HG02970 (cell line): ENCODE measurements around the gene MORN5.

Source experiments
- ATAC-seq: cut with Tn5 transposase; IDR thresholded peaks from one replicate; pipeline ENCODE4 v1.9.1; 2021; ENCODE audit warnings: mild to moderate bottlenecking, moderate library complexity, moderate number of reproducible peaks; ENCODE audit not compliant: unreplicated experiment, low FRiP score

MORN5 gene

DNA sequence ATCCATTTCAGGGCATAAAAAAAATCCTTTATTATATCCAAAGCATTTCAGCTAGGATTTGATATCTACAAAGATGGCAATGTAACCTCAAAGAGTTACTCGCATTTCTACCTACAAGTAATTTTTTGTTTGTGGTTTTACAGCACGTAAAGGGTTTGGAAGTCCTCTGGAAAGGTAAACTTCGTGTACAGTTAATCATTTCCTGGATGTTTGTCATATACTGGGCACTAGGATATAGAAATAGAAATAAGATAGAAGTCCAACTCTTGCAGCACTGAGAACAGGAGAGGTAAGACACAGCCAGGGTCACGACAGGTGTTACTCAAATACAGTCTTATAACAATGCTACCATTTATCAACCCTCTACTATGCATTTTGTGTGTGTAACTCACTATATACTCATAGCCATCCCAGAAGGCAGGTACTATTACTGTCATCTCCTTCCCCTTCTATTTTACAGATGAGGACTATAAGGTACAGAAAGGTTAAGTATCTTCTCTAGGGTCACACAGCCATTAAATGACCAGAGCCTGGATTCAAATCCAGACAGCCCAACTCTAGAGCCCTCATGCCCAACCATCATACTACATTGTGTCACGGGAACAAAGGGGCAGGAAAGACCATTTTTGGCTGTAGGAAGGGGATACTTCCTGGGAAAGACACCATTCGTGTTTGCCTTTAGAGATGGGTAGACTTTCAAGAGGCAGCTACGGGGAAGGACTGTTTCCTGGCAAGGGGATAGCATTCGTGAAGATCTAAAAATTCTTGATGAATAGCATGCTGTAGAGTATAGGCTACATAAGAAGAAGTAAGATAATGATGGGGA, 19.1 kb upstream of the MORN5 start:
- no peak for ATAC-seq

DNA sequence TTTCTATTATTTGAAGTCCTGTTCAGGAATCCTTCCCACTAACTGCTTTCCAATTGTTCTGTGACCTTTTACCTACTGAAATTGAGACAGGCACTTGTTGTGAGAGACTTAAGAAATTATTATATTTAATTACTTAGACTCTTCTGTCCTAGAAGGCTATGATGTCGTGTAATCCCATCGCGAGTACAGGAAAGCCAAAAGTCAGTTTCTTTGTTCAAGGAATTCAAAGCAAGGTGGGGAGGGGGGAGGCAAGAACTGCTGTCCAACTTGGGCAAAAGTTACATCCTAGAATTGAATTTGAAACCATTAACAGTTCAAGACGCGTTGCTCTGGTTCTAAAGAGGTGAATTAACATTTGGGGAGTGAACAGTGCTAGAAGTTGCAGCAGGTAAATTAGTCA, 18.0 kb upstream of the MORN5 start:
- ATAC-seq: no peak

DNA sequence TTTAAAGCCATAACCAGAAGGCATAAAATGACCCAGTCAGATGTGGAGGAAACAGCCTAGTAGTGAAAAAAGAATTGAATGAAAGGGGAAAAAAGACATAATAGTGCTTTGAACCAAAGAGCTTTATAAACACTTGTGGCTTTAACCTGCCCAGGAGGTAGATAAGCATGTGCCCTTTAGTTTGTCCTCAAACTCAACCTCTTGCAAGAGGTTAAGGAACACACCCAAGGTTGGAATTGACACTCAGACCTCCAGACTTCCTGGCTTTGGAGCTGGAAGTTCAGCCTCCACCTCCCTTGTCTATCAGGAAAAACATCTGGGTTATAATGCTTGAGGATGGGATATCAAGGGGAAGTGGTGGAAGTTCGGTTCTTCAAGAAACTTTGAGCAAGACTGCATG, 16.4 kb upstream of the MORN5 start:
- ATAC-seq: no peak

DNA sequence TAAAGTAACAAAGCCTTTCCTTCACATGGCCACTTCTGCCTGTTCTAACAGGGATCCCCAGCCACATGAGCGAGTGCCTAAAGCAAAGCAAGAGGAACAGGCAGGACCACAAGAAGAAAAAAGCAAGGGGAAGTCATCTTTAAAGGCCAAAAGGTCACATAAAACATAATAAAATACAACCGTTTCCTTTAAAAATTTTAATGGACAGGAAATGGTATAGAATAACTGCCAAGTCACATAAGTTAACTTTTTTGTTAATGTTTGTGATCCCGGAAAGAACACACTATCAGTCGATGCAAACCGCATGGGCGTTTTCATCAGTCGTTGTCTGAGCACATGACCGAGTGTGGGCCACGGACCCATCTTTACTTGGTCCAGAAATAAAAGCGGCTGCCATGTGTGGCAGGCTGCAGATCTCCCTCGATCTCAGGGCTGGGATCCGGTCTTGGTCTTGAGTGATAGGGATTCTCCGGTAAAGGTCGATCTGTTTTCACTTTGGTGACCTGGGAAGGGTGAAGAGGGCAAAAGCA, 15.8 kb upstream of the MORN5 start:
- no peak for ATAC-seq

DNA sequence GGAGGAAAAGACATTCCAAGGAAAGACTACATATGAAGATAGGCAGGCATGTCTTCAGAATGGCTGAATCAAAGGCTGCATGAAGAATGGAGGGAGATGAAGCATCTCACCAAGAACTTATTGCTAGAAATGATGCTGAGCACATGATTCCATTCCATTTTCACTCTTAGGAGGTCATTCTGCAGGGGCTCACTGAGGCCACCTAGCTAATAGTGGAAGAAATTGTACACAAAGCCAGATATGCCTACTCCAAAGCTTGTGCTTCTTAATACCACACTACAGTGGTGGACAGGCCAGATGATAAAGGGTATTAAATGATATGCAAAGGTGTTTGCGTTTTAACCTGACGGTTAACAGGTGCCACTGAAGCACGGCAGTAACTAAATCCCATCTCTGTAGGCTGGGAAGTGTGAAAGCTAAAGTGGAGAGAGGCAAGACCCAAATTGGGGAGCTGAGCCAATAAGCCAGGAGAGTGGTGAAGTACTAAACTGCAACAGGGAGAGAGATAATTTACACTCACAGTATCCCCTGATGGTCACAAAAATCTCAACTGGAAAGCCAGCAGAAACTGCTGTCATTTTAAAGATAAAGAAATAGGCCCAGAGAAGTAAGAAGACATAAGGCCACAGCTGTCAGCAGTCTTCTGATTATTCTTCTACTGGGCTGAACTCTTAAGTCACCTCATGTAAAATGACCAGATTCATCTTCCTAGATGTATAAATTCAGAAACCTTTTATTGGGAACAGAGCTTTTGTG, 14.7 kb upstream of the MORN5 start:
- no peak for ATAC-seq

DNA sequence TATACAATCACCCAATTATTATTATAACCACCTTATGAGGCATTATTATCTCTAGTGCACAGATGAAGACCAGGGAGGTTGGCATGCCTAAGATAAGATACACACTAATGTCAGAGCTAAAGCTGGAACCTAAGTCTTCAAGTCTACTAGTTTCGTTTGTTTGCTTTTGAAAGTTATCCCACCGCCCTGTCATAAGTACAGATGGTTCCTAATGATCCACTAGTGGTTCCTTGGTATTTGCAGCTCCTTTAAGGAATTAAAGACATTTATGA, 14.2 kb upstream of the MORN5 start:
- ATAC-seq: no peak

DNA sequence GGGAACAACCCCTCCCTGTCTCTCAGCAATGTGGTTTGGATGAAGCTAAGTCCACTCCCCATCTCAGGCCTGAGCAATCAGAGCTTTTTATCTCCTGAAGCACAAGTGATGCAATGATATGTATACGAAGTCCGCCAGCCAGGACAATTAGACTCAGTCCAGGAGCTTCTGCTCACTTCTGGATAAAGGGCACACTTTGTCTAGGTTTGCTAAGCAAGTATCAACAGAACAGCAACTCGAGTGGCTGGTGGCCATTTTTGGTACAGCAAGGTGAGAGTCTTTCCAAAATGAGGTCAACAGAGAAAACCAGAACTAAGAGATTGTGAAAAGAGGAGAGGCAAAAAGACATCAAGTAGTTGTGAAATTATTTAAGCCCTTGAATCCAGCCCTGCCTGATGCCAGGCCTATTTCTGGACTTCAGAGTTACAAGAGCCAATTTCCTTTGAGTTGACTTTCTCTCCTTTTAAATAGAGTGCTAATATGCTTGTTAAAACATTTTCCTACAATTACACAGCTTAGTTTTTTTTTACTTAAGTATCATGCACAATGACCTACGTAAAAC, 8.4 kb upstream of the MORN5 start:
- ATAC-seq: no peak

DNA sequence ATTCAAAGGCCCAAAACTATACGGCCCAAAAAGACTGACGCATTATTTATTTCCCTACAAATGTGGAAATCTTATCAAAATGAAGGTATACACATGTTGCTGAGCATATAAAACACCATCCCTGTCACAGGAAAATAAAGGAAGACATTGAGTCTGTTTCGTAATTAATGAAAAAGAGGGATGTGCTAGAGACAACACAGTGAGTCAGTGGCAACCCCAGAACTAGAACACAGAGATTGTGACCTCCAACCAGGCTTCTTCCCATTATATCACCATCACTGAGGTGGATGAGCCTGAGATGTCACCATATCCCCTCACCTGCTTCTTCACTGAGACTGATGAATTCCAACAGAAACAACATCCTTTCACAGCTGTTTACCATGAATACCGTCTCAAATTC, 3.9 kb upstream of the MORN5 start:
- no peak for ATAC-seq

DNA sequence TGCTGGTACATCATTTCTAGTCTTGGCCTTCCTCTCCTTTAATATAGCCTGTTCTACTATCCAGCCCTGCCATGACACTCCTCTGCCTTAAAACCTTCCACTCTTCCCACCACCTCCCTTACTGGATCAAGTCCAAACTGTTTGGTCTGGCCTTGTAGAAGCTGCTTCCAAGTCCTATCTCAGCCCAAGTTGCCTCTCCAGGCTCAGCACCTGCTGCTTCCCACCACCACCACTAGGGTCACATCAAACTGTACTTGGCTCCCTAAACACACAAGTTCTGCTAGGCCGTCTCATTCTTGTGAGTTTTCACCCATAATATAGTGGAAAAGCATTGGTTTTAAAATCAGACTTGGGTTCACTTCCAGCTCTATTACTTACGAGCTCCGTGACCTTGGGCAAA, 1.5 kb upstream of the MORN5 start:
- ATAC-seq: no peak

DNA sequence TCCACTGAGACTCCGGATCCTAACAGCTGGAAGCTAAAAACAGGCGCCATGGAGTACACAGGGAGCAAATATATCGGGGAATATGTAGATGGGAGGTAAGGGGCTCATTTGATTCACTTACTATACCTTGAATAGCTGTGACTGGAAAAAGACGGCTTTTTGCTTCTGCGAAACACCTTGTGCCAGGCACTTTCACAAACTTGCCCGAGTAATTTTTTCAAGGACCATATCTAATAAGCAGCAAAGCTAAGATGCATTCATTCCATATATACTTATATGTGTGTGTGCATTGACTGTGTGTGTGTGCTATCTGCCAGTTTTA, 178 bp downstream of the MORN5 start:
- ATAC-seq: no peak

DNA sequence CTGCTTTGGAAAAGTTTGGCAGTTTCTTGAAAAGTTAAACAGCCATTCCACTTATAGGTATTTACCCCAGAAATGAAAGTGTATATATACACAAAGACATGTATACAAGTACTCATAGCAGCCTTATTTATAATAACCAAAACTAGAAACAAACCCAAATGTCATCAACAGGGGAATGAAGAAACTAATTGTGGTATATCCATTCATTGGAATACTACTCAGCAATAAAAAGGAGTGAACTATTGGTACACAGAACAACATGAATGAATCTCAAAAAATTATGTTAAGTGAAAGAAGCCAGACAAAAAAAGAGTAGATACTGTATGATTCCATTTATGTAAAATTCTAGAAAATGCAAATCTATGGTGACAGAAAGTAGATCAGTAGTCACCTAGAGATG, 2.7 kb downstream of the MORN5 start:
- no peak for ATAC-seq

DNA sequence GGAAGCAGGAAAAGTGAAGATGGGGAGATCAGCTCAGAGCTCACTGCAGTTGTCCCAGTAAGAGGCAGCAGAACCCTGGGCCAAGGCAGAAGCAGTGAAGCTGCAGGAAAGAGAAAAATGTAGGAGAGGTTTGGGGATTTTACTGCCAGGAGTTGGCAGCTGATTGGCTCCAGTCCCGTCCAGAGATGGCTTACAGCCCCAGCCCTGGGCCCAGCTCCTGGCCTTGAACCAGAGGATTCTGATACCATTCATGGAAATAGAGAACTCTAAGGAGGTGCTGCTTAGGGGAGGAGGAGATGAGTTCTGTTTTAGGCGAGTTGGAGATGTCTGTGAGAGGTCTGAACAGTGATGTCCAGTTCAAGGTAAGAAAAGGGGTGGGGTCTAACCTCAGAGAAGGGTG, 4.6 kb downstream of the MORN5 start:
- ATAC-seq: no peak

DNA sequence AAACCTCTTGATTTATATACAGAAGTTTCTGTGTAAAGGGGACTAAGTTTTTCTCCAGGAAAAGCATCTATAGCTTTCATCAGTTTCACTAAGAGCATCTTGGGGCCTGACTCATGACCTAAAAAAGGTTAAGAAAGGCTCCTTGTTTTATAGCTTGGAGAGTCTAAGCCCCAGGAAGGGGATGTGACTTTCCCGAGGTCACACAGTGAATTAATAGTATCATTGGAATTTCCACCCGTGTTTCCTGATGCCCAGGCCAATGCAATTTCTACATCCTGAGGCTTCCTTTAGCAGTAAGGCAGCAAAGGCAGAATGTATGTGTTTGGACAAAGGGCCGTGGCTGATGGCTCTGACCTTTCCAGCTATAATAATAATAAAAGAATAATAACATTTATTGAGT, 8.6 kb downstream of the MORN5 start:
- ATAC-seq: no peak

DNA sequence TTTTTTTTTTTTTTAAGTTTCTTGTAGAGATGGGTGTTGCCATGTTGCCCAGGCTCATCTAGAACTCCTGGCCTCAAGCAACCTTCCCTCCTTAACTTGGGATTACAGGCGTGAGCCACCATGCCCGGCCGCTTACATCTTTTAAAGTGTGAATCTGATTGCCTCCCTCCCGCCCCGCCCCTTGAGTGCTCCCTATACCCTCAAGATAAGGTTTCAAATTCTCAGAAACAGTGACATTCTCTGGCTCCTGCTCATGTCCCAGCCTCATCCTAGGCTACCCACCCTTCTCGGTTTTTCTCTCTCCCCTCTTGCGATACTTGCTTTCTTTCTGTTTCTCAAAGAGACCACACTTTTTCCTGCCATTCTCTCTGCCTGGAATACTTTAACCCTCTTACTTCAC, 12.4 kb downstream of the MORN5 start:
- no peak for ATAC-seq

DNA sequence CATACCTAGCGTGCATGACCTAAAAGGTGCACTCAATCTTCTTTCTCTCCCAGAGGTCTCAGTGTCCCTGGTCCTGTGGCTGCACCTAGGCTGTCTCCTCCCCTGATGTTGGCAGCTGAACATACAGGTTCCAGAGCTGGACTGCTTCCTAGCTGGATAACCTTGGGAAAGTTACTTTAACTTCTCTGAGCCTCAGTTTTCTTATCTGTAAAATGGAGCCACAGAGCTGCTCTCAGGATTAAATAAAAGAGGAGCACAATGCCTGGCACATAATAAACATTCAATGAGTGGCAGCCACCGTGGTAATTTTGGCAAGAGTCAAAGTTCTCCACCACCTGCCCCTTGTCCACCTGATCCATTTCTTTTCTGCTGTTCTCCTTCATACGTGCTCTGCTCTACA, 14.0 kb downstream of the MORN5 start:
- ATAC-seq: no peak

DNA sequence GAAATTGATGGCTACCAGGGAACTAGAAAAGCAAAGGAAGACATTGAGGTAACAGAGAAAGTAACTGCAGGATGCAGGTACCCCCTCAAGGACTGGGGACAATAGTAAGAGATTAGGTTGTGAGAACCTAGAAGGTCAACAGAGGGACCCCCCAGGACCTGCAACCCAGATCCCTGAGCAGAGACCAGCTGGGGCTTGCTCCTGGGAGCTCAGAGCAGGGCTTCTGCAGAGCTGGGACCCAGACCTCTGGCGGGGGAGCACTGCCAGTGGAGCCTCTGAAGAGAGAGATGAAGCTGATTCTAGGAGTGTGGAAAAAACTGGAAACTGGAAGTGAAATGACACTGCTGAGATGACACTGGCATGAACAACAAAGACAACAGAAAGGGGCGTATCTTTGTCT, 17.2 kb downstream of the MORN5 start:
- ATAC-seq: no peak

DNA sequence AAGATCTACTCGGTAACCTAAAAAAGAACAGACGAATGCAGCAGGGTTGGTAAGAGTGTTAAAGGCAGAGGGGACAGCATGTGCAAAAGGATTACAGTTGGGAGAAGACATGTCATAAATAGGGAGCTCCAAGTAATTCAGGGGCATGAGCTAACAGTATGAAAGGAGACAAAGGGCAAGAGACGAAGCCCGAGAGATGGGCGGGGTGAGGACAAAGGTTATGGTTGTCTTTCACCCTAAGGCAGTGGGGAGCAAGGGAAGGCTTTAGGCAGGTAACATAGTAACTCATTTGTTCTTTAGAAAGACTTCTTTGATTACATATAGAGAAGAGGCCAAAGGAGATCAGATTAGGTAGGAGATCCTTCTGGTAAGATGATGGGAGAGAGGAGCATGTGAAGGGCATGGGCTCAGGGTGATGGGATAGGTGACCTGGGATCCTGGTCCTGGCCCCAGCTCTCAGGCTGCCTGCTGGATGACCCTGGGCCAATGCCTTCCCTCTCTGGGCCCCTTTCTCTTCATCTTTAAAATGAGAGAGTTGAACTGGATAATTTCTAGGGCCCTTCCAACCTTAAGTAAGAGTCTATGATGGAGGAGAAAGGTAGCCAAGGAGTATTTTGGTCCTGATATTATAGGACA, 19.5 kb downstream of the MORN5 start:
- ATAC-seq: no peak

DNA sequence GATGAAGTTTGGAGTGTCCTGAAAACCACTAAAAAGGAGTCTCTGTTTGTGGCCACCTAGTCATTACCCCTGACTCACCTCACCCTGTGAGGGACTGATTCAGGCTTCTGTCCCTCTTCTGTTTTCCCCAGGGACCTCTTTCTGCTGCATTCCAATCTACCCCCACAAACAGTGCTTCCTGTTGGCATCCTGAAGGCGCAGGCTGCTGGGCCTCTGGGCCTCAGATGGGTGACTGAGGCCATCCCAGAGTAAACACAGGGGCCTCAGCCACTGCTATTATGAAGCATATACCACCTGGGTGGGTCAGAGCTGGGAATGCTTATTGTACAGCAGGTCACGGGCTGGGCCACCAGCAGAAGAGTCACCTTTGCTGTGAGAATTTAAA, 20.0 kb downstream of the MORN5 start:
- no peak for ATAC-seq

DNA sequence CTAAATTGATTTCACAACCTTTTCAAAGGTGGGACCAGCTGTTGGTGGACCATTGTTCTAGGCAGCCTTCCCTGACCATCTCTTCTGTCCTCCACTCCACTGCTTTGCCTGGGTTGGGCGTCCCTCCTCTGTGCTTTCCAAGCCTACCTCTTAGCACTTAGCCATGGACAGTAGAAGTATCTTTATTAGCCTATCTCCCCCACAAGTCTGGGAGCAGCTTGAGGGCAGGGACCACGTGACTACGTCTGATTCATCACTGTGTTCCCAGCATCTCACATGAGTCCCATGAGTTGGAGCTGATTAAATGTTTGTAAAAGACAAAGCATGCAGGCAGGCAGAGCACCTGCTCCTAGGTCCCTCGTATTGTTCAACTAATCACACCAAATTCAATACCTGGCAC, 20.9 kb downstream of the MORN5 start:
- ATAC-seq: no peak

DNA sequence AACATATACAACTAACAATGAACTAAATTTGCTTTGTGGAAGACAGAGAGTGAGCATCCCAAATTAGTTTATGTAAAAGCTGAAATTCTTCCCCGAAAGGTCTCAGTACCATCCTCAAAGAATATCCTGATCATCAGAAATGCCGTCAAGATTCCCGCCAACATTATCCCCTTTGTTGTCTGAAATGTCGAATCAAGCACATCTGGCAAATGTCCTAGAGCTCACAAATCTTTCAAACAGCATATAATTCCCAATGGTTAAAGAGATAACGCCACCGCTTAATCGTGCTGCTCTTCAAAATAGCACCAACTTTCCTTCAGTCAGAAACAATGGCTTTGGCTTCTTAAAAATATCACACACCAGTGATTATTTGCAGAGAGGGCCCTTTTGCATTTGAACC, 23.8 kb downstream of the MORN5 start:
- ATAC-seq: no peak

DNA sequence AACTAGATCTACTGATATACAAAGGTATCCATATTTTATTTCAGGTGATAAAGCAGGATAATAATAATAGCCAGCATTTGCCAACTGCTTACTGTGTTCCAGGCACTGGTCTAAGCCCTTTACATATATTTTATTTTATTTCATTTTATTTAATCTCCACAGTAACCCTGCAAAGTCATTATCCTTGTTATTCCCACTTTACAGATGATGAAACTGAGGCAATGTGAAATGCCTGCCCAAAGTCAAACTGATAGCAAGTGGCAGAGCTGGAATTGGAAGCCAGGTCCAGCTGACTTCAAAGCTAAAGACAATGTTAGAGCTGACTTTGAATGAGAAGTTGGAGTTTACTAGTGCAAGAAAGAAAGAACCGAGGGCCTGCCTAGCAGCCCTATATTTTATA, 24.8 kb downstream of the MORN5 start:
- no peak for ATAC-seq

DNA sequence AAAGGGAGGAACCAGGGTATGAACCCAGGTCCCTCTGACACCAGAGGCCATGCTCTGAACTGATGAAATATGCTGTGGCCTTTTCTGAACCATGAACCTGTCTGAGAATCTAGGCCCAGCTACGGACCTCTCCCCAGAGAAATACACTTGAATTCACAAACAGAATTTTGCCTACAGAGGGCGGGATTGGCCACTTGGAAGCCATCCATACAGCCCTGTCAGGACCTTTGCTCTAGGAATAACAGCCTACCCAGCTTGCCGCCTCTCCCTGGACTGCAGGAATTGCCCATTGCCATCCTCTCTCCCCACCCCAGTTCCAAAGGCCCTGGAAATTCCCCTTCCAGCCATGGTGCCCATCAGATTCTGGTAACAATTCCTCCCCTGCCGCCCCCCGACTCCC, 26.6 kb downstream of the MORN5 start:
- no peak for ATAC-seq
